Progenitor cell of endocrine pancreas (in vitro differentiated cells): ENCODE results near the gene PHKA2. TPM values are rescaled to one million over a fixed set of nuclear protein-coding genes. Genes with fewer than 3 reads are reported as not detected.

Experiments
- DNase-seq: peaks from one replicate; pipeline ENCODE4 v3.0.0; 2021; ENCODE audit warnings: low spot score; ENCODE audit not compliant: unreplicated experiment
- H3K27ac Mint-ChIP-seq: 2 replicates; pipeline ENCODE4 v1.8.0; 2021; ENCODE audit warnings: mild to moderate bottlenecking, moderate library complexity, mixed read lengths
- H3K27me3 Mint-ChIP-seq: 2 replicates; pipeline ENCODE4 v1.8.0; 2021; ENCODE audit warnings: mixed read lengths
- H3K36me3 Mint-ChIP-seq: 2 replicates; pipeline ENCODE4 v1.8.0; 2022; ENCODE audit warnings: mixed read lengths; ENCODE audit not compliant: insufficient read depth
- H3K4me1 Mint-ChIP-seq: 2 replicates; pipeline ENCODE4 v1.8.0; 2021; ENCODE audit warnings: low read depth, mixed read lengths
- H3K4me3 Mint-ChIP-seq: 2 replicates; pipeline ENCODE4 v1.8.0; 2021; ENCODE audit warnings: low read depth, mild to moderate bottlenecking, moderate library complexity, mixed read lengths
- H3K9me3 Mint-ChIP-seq: 2 replicates; pipeline ENCODE4 v1.8.0; 2021; ENCODE audit warnings: low read depth, mixed read lengths
- total RNA-seq: library from RNA; stranded (reverse); gene quantifications from 2 replicates; pipeline ENCODE4 v1.2.1, GENCODE V29; 2021
- TF ChIP-seq, protein P1 (sequence below): fragments of 200-600 bp; sonication (generic); IDR thresholded peaks from one replicate; pipeline ENCODE4 v1.5.0; 2021; ENCODE audit warnings: antibody characterized with exemption, mild to moderate bottlenecking; ENCODE audit not compliant: unreplicated experiment

The PHKA2 gene
- total RNA-seq, 1 donor from 2014 or later: 71.6 TPM

DNA sequence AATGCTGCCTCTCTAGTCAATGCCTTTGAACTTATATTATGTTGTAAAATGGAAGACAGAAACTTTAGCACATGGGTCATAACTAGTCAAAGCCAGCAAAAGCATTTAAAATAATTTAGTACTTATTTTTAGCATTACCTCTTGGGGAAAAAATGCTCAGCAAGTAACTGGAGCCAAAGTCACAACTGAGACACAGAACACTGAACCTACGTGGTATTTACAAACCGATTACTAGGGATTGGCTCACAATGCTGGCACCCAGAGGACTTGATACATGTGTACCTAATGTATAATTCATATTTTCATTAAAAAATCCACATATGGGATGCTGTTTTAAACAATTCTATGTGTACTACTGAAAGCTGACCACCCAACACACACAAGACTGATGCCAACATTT lies 38.4 kb downstream of the PHKA2 start:
- Mint-ChIP-seq H3K4me3 (no peak overlapping the region), H3K27me3 (no peaks in the 10 kb centered on the region), H3K9me3 (peaks cover 15% of the 10 kb centered on the region), H3K4me1 (no peaks in the 10 kb centered on the region), H3K36me3 (peaks cover 21% of the 10 kb centered on the region), H3K27ac (no peak overlapping the region)
- TF ChIP-seq, protein P1, sequence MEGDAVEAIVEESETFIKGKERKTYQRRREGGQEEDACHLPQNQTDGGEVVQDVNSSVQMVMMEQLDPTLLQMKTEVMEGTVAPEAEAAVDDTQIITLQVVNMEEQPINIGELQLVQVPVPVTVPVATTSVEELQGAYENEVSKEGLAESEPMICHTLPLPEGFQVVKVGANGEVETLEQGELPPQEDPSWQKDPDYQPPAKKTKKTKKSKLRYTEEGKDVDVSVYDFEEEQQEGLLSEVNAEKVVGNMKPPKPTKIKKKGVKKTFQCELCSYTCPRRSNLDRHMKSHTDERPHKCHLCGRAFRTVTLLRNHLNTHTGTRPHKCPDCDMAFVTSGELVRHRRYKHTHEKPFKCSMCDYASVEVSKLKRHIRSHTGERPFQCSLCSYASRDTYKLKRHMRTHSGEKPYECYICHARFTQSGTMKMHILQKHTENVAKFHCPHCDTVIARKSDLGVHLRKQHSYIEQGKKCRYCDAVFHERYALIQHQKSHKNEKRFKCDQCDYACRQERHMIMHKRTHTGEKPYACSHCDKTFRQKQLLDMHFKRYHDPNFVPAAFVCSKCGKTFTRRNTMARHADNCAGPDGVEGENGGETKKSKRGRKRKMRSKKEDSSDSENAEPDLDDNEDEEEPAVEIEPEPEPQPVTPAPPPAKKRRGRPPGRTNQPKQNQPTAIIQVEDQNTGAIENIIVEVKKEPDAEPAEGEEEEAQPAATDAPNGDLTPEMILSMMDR: no peak
- no peak for DNase-seq

DNA sequence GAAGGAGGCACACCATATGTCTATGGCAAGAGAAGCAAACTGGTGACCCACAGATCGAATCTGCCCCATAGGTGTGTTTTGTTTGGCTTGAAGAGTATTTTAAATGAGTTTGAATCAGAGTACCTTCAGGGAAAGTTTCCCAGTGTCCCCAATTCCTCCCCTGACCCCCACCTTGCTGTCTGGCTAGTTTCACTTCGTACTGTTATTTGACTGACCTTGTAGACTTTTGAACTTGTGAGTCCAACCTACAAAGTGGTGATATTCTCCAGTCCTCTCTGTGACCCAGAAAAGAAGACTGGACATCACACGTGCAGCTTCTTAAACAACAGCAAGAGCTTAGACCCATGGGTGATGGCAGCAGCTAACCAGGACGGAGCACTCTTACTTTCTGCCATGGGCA lies 39.4 kb downstream of the PHKA2 start:
- TF ChIP-seq, protein P1: no peak
- Mint-ChIP-seq H3K36me3 (peaks cover 22% of the 10 kb centered on the region), H3K4me3 (no peak overlapping the region)

DNA sequence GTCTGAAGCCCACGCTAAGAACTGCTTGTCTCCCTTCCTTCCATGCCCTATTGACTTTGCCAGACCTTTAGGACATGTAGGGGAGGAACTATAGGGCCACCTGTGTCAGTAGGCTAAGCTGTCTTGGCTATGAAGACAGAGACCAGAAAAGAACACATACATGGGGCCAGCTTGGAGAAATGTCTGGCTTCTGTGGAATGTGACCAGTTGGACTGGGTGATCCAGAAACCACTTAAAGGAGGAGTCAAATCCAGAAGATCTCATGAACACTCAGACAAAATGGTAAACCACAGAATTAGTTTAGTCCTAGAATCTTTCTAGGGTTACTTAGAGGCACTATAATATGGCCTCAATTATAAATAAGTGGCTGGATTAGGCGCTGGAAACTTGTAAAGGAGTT lies 42.0 kb downstream of the PHKA2 start:
- Mint-ChIP-seq H3K4me1 (no peaks in the 10 kb centered on the region), H3K9me3 (peaks cover 6% of the 10 kb centered on the region), H3K36me3 (peaks cover 21% of the 10 kb centered on the region), H3K4me3 (no peak overlapping the region), H3K27me3 (no peaks in the 10 kb centered on the region), H3K27ac (no peak overlapping the region)
- no peak for DNase-seq
- TF ChIP-seq, protein P1: no peak

More for the DNA sequence above, 39.4 kb downstream of the PHKA2 start:
- H3K27me3 Mint-ChIP-seq: no peaks in the 10 kb centered on the region
- no peaks in the 10 kb centered on the region for H3K4me1 Mint-ChIP-seq
- no peak overlapping the region for H3K27ac Mint-ChIP-seq
- DNase-seq: no peak
- peaks cover 15% of the 10 kb centered on the region for H3K9me3 Mint-ChIP-seq

- no peak for DNase-seq
- H3K4me1 Mint-ChIP-seq: no peaks in the 10 kb centered on the region
- no peak overlapping the region for H3K27ac Mint-ChIP-seq
- H3K27me3 Mint-ChIP-seq: no peaks in the 10 kb centered on the region
- peaks cover 18% of the 10 kb centered on the region for H3K36me3 Mint-ChIP-seq
- H3K4me3 Mint-ChIP-seq: no peak overlapping the region
- TF ChIP-seq, protein P1: no peak
- H3K9me3 Mint-ChIP-seq: peaks cover 6% of the 10 kb centered on the region
Measured at GRCh38 chrX:18938710-18939109, 45.2 kb downstream of the PHKA2 start.

- TF ChIP-seq, protein P1: no peak
- Mint-ChIP-seq H3K27me3 (no peaks in the 10 kb centered on the region), H3K36me3 (peaks cover 14% of the 10 kb centered on the region), H3K4me1 (no peaks in the 10 kb centered on the region), H3K27ac (no peak overlapping the region), H3K4me3 (no peak overlapping the region), H3K9me3 (peaks cover 6% of the 10 kb centered on the region)
- no peak for DNase-seq
Measured at GRCh38 chrX:18937173-18937572, 46.7 kb downstream of the PHKA2 start.
